ENCODE data around the gene TEX2. TPM values are rescaled to one million over a fixed set of nuclear protein-coding genes. Genes with fewer than 3 reads are reported as not detected.

Gene TEX2
- total RNA-seq, 1 experiment from 2014 or later = 27.9 TPM

DNA sequence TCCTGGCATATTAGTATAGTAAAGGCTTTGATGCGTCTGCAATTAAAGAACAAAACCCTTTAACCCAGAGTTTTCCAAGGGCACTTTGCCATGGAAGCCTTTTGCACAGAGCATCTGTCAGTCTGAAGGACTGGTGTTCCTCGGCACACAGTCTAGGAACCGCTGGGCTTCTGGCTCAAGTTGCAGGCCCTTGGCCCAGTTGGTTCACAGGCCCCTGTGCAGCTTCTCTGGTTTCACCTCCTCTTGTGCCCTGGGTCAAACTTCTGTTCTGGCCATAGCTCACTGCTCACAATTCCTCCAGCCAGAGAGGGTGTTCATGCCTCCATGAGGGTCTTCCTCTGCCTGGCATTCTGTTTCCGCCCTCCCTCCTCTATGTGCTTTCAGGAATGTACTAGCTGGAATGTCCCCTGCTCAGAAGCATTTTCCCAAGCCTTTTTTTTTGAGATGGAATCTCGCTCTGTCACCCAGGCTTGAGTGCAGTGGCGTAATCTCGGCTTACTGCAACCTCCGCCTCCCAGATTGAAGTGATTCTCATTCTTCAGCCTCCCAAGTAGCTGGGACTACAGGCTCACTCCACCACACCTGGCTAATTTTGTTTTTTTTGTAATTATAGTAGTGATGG lies 34.5 kb upstream of the TEX2 start:
- TF ChIP-seq, protein P1, sequence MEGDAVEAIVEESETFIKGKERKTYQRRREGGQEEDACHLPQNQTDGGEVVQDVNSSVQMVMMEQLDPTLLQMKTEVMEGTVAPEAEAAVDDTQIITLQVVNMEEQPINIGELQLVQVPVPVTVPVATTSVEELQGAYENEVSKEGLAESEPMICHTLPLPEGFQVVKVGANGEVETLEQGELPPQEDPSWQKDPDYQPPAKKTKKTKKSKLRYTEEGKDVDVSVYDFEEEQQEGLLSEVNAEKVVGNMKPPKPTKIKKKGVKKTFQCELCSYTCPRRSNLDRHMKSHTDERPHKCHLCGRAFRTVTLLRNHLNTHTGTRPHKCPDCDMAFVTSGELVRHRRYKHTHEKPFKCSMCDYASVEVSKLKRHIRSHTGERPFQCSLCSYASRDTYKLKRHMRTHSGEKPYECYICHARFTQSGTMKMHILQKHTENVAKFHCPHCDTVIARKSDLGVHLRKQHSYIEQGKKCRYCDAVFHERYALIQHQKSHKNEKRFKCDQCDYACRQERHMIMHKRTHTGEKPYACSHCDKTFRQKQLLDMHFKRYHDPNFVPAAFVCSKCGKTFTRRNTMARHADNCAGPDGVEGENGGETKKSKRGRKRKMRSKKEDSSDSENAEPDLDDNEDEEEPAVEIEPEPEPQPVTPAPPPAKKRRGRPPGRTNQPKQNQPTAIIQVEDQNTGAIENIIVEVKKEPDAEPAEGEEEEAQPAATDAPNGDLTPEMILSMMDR (conservative IDR thresholded peaks at IDR 0.05) = no peak
- no peak for TF ChIP-seq EZH2 (IDR thresholded peaks at IDR 0.05; ENCODE audit: low read depth)
- no TSS peak for BruUV-seq (replicated peaks)

DNA sequence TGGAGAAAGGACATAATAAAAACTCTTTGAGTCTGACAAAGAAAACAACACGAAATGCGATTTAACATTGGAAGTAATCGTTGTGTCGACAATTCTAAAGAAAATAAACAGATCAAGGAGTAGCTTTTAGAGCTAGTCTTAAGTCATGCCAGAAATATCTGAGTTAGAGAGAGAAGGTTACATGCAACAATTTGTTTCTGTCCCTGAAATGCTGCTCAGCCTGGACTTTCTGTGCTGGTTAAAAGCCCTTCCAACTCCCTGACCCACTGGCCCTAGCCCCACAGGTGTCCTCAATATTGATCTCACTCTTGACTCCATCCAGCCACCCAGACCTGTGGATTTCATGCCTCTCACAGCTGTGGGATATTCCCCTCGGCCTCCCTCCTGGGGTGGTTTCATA lies 33.2 kb upstream of the TEX2 start:
- Histone ChIP-seq H3K27ac (no peak overlapping the region), H3K4me2 (no peak overlapping the region), H4K20me1 (ENCODE audit: insufficient read depth) (no peaks in the 10 kb centered on the region), H3K79me2 (ENCODE audit: low read depth) (no peaks in the 10 kb centered on the region), H2AFZ (no peak overlapping the region), H3F3A (ENCODE audit: insufficient read depth, low read depth) (no peaks in the 10 kb centered on the region), H3K4me1 (replicated peaks; ENCODE audit: insufficient read depth) (no peaks in the 10 kb centered on the region), H3K27me3 (ENCODE audit: insufficient read depth, low read depth) (no peaks in the 10 kb centered on the region), H3K36me3 (ENCODE audit: low read depth) (no peaks in the 10 kb centered on the region), H3K9me2 (ENCODE audit: insufficient read depth) (no peaks in the 10 kb centered on the region), H3K4me3 (no peak overlapping the region), H3K9me3 (ENCODE audit: insufficient read depth, low read depth) (peaks cover 6% of the 10 kb centered on the region; the same call in 1 of the 2 replicates)
- TF ChIP-seq EZH2 (IDR thresholded peaks at IDR 0.05; ENCODE audit: low read depth) = no peak
- ChIA-PET CTCF (interaction anchor here (0.6 kb wide), 1 partner anchor 315 kb away, joined by 3 read pairs; no protein-coding TSS in a partner anchor), POLR2A (ENCODE audit: unreplicated experiment) (interaction anchor here (0.6 to 0.7 kb wide), 2 partner anchors 176 to 379 kb away, joined by 3 to 4 read pairs; no protein-coding TSS in a partner anchor)
- BruUV-seq (replicated peaks) = no TSS peak
- no peak for DNase-seq
- intact Hi-C loops (cut with micrococcal nuclease; ENCODE audit: unreplicated experiment) = no loop called here

More for the DNA sequence above, 34.5 kb upstream of the TEX2 start:
- H3K27me3 ChIP-seq (ENCODE audit: insufficient read depth, low read depth) = no peaks in the 10 kb centered on the region
- no peaks in the 10 kb centered on the region for H3K79me2 ChIP-seq (ENCODE audit: low read depth)
- H3K4me3 ChIP-seq = no peak overlapping the region
- no peak for DNase-seq
- H3K36me3 ChIP-seq (ENCODE audit: low read depth) = no peaks in the 10 kb centered on the region
- peaks cover 4% of the 10 kb centered on the region for H3K4me1 ChIP-seq (replicated peaks; ENCODE audit: insufficient read depth)
- ChIA-PET CTCF (no interaction called here), POLR2A (ENCODE audit: unreplicated experiment) (no interaction called here)
- H3K4me2 ChIP-seq = no peak overlapping the region
- no peaks in the 10 kb centered on the region for H4K20me1 ChIP-seq (ENCODE audit: insufficient read depth)
- no peak overlapping the region for H3K27ac ChIP-seq
- no peaks in the 10 kb centered on the region for H3K9me3 ChIP-seq (ENCODE audit: insufficient read depth, low read depth)
- no peaks in the 10 kb centered on the region for H3K9me2 ChIP-seq (ENCODE audit: insufficient read depth)
- peaks cover 3% of the 10 kb centered on the region; the same call in 1 of the 2 replicates for H3F3A ChIP-seq (ENCODE audit: insufficient read depth, low read depth)
- intact Hi-C loops (cut with micrococcal nuclease; ENCODE audit: unreplicated experiment) = no loop called here
- H2AFZ ChIP-seq = no peak overlapping the region

DNA sequence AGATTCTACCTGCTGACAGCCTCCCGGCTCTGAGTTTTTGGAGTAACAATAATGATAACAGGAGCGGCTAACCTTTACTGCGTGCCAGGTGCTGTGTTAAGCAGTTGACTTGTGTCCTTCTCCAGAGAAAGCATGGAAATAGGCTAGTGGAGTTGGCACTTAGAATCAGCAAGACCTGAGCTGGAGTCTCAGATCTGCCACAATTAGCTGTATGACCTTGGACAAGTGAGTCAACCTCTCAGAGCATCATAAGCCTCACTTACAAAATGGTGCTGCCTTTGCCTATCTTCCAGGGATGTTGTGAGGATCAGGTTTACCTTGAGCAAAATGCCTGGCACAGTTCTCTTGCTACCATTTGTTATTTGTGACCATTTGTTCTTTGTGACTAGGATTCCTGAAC lies 32.1 kb upstream of the TEX2 start:
- DNase-seq = no peak
- Histone ChIP-seq H3K9me3 (ENCODE audit: insufficient read depth, low read depth) (peaks cover 6% of the 10 kb centered on the region; the same call in 1 of the 2 replicates), H2AFZ (no peak overlapping the region), H3K36me3 (ENCODE audit: low read depth) (no peaks in the 10 kb centered on the region), H4K20me1 (ENCODE audit: insufficient read depth) (no peaks in the 10 kb centered on the region), H3K4me1 (replicated peaks; ENCODE audit: insufficient read depth) (no peaks in the 10 kb centered on the region), H3F3A (ENCODE audit: insufficient read depth, low read depth) (no peaks in the 10 kb centered on the region), H3K4me2 (no peak overlapping the region), H3K4me3 (no peak overlapping the region), H3K79me2 (ENCODE audit: low read depth) (no peaks in the 10 kb centered on the region), H3K9me2 (ENCODE audit: insufficient read depth) (no peaks in the 10 kb centered on the region), H3K27ac (no peak overlapping the region), H3K27me3 (ENCODE audit: insufficient read depth, low read depth) (no peaks in the 10 kb centered on the region)
- intact Hi-C loops (cut with micrococcal nuclease; ENCODE audit: unreplicated experiment) = no loop called here
- POLR2A ChIA-PET (ENCODE audit: unreplicated experiment) = interaction anchor here (0.7 kb wide), 1 partner anchor 29 kb away, joined by 3 read pairs; no protein-coding TSS in a partner anchor
- CTCF ChIA-PET = no interaction called here
- BruUV-seq (replicated peaks) = no TSS peak
- no peak for TF ChIP-seq EZH2 (IDR thresholded peaks at IDR 0.05; ENCODE audit: low read depth)
- TF ChIP-seq, protein P1 (conservative IDR thresholded peaks at IDR 0.05) = no peak

Measured in PC-9 (cell line).